ENCODE results near the gene SKAP2. TPM values are rescaled to one million over a fixed set of nuclear protein-coding genes. Genes with fewer than 3 reads are reported as not detected.

SKAP2 gene
- total RNA-seq, 2 donors from 2014 or later: 7.8 to 11.2 TPM

DNA sequence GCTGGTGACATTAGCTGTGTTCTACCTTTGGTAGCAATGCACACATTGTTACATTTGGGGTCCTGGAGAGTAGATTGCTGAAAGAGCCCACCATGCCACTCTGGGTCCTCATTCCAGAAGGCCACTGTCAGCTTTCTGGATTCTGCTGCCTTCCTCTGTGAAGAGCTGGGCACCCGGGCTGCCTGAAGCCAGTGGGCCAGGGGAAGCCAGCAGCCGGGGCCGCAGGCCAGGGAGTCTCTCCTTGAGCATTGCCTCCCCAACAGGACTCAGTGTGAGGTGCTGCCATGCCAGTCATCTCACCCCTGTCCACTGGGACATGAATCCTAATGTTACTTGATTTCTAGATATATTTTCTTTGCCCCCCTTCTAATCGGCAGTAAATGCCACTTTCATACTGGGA is 234.0 kb downstream of the SKAP2 start:
- Histone ChIP-seq H3K27me3 (no peaks in the 10 kb centered on the region), H3K4me1 (no peaks in the 10 kb centered on the region), H3K9me3 (no peaks in the 10 kb centered on the region), H3K27ac (no peak overlapping the region), H3K36me3 (no peaks in the 10 kb centered on the region), H3K4me3 (no peak overlapping the region)
- no peak for DNase-seq (ENCODE audit: low spot score)
- TF ChIP-seq, protein P1, sequence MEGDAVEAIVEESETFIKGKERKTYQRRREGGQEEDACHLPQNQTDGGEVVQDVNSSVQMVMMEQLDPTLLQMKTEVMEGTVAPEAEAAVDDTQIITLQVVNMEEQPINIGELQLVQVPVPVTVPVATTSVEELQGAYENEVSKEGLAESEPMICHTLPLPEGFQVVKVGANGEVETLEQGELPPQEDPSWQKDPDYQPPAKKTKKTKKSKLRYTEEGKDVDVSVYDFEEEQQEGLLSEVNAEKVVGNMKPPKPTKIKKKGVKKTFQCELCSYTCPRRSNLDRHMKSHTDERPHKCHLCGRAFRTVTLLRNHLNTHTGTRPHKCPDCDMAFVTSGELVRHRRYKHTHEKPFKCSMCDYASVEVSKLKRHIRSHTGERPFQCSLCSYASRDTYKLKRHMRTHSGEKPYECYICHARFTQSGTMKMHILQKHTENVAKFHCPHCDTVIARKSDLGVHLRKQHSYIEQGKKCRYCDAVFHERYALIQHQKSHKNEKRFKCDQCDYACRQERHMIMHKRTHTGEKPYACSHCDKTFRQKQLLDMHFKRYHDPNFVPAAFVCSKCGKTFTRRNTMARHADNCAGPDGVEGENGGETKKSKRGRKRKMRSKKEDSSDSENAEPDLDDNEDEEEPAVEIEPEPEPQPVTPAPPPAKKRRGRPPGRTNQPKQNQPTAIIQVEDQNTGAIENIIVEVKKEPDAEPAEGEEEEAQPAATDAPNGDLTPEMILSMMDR (IDR thresholded peaks at IDR 0.05): no peak

- TF ChIP-seq, protein P1 (IDR thresholded peaks at IDR 0.05): no peak
- no peak overlapping the region for H3K27ac ChIP-seq
- no peak for DNase-seq (ENCODE audit: low spot score)
- no peaks in the 10 kb centered on the region for H3K36me3 ChIP-seq
- H3K4me1 ChIP-seq: no peaks in the 10 kb centered on the region
- no peaks in the 10 kb centered on the region for H3K9me3 ChIP-seq
- H3K4me3 ChIP-seq: no peak overlapping the region
- no peaks in the 10 kb centered on the region for H3K27me3 ChIP-seq
These were observed 234.7 kb downstream of the SKAP2 start for GRCh38 chr7:26629696-26630095.

DNA sequence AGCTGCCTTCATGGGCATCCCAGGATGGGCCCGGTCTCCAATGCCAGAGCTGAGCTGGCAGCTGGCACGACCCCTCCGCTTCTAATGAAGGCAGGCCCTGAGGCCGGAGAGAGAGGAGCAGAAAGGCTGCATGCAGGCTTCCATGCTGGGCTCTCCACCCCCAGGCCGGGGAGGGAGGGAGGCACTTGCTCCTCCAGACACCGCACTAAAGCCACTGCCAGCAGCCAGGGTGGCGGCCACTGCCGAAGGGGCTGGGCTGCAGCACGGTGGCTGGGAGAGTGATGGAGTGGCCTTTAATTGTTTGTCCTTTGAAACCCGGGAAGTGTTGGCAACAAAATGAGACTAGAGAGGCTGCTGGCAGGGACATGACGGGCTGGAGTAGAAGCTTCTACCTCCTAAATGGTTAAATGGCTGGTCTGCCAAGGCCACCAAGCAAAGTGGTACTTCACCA is 236.5 kb downstream of the SKAP2 start:
- Histone ChIP-seq H3K36me3 (no peaks in the 10 kb centered on the region), H3K27ac (no peak overlapping the region), H3K4me1 (no peaks in the 10 kb centered on the region), H3K27me3 (no peaks in the 10 kb centered on the region), H3K9me3 (no peaks in the 10 kb centered on the region), H3K4me3 (no peak overlapping the region)
- no peak for DNase-seq (ENCODE audit: low spot score)
- TF ChIP-seq, protein P1 (IDR thresholded peaks at IDR 0.05): no peak

- TF ChIP-seq, protein P1 (IDR thresholded peaks at IDR 0.05): no peak
- Histone ChIP-seq H3K36me3 (no peaks in the 10 kb centered on the region), H3K9me3 (no peaks in the 10 kb centered on the region), H3K27me3 (no peaks in the 10 kb centered on the region), H3K4me1 (no peaks in the 10 kb centered on the region), H3K4me3 (no peak overlapping the region), H3K27ac (no peak overlapping the region)
- no peak for DNase-seq (ENCODE audit: low spot score)
These were observed 237.2 kb downstream of the SKAP2 start for GRCh38 chr7:26627221-26627620.

DNA sequence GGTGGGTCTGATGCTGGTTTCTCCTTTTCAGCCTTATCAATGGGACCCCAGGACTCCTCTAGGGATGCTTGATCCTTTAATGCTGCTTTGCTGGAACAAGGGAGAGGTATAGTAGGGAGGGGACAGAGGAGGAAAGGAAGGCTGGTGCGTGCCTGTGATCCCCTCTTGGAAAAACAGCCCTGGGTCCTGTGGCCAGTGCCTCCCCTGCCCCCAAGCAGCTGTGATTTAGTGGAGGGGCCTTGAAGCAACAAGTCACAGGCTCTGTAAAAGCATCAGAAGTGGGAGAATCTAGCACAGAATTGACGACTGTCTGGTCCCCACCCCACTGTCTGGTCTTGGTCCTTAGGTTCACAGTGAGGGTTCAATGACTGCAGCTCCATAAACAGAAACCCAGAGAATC is 237.7 kb downstream of the SKAP2 start:
- Histone ChIP-seq H3K4me3 (no peak overlapping the region), H3K27ac (no peak overlapping the region), H3K9me3 (no peaks in the 10 kb centered on the region), H3K36me3 (no peaks in the 10 kb centered on the region), H3K27me3 (no peaks in the 10 kb centered on the region), H3K4me1 (no peaks in the 10 kb centered on the region)
- TF ChIP-seq, protein P1 (IDR thresholded peaks at IDR 0.05): no peak
- no peak for DNase-seq (ENCODE audit: low spot score)

- no peaks in the 10 kb centered on the region for H3K27me3 ChIP-seq
- DNase-seq (ENCODE audit: low spot score): no peak
These were observed 238.2 kb downstream of the SKAP2 start for GRCh38 chr7:26626156-26626555.

More at GRCh38 chr7:26626156-26626555, 238.2 kb downstream of the SKAP2 start:
- TF ChIP-seq, protein P1 (IDR thresholded peaks at IDR 0.05): no peak
- H3K9me3 ChIP-seq: no peaks in the 10 kb centered on the region
- H3K36me3 ChIP-seq: no peaks in the 10 kb centered on the region
- H3K4me3 ChIP-seq: no peak overlapping the region
- no peaks in the 10 kb centered on the region for H3K4me1 ChIP-seq
- H3K27ac ChIP-seq: no peak overlapping the region

Data from right atrium auricular region (tissue), 2 donors.